Activated CD4-positive, alpha-beta T cell treated with anti-CD3 and anti-CD28 coated beads, Interleukin-2, Interleukin-4, amounts not matched to agents 100 ng/mL and 50 ng/mL, durations not matched to agents 16 hours and 8 hours (primary cell): ENCODE results near the gene C6orf47.

Experiments
- DNase-seq: peaks from one replicate; pipeline ENCODE4 v3.0.0-alpha.2; 2020; ENCODE audit warnings: low spot score

C6orf47 gene

GRCh38 chr6:31614684-31615578 lies 45.6 kb downstream of the C6orf47 start, which contains the start of gene AIF1:
Gene AIF1 (plus strand): TSS chr6:31615234. CDS start chr6:31615330, 96 bp downstream.
- no peak for DNase-seq

DNA sequence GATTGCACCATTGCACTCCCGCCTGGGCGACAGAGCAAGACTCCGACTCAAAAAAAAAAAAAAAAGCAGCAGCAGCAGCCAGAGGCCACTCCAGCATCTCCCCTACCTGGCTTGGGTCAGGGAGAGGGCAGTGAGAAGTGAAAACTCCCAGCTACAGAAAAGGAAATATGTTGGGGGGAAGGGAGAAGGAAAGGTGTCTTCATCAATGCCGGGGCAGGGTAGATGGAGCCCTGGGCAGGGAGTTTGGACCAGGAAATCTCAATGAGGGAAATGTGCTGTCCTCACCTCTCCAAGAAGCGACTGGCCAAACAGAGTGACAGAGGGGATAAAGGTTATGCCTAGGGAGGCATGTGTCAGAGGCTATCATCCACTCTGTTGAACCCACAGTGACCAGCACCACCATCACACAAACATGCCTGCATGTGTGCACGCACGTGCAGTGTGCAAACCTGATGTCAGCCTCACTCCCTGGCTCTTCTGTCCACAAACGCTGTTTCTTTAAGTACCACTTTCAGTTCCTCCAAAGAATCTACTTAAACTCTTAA lies 46.4 kb downstream of the C6orf47 start:
- no peak for DNase-seq

GRCh38 chr6:31610968-31611367 lies 49.6 kb downstream of the C6orf47 start:
- no peak for DNase-seq

DNA sequence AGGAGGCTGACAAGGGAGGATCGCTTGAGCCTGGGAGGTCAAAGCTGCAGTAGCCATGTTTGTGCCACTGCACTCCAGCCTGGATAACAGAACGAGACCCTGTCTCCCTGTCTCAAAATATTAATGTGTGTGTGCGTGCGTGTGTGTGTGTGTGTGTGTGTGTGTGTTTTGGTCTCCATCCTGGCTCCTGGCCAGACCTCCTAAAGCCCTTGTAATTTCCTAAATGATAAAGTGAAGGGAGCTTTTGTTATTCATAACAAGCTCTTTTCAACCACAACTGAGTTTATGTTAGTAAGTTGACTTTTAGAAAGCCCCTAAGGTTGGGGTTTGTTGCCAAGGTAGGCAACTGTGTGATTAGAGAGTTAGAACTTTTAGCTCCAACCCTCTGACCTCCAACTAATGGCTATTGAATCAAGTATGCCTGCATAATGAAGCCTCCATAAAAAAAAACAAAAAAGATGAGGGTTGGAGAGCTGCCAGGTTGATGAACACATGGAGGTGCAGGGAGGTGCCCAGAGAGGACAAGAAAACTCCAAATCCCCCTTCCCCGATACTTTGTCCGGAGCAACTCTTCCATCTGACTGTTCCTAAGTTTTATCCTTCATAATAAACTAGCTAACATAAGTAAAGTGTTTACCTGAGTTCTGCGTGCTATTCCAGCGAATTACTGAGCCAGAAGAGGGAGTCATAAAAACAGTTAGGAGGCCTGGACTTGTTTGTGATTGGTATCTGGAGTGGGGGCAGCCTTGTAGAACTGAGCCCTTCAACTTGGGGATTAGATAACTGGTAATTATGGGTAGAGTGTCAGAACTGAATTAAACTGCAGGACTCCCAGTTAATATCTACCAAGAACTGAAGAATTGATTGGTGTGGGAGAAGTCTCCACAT lies 50.8 kb downstream of the C6orf47 start:
- DNase-seq = no peak
